Neuronal stem cell (in vitro differentiated cells): ENCODE measurements around the gene LTC4S.
A peak's percentile ranks its signal among the peaks of the same experiment; 100 is the strongest.

Experiments
- DNase-seq: peaks from one replicate; pipeline ENCODE4 v3.0.0-alpha.2; 2013; ENCODE audit warnings: low spot score
- H2AFZ ChIP-seq: one replicate; pipeline ENCODE4 v1.6.1; 2013; ENCODE audit warnings: mild to moderate bottlenecking, low read length, inconsistent platforms
- H2AK5ac ChIP-seq: 2 replicates; pipeline ENCODE4 v1.6.1; 2013; ENCODE audit warnings: low read depth, mild to moderate bottlenecking, inconsistent platforms, low read length, moderate library complexity, mixed read lengths
- H2BK120ac ChIP-seq: 2 replicates; pipeline ENCODE4 v1.6.1; 2013; ENCODE audit warnings: low read depth, mild to moderate bottlenecking, inconsistent platforms, low read length, moderate library complexity, mixed read lengths
- H2BK12ac ChIP-seq: one replicate; pipeline ENCODE4 v1.6.1; 2013; ENCODE audit warnings: low read length, inconsistent platforms
- H2BK15ac ChIP-seq: 2 replicates; pipeline ENCODE4 v1.6.1; 2013; ENCODE audit warnings: mild to moderate bottlenecking, low read length, inconsistent platforms, mixed read lengths
- H2BK5ac ChIP-seq: one replicate; pipeline ENCODE4 v1.6.1; 2013; ENCODE audit warnings: inconsistent platforms, mild to moderate bottlenecking, low read length, moderate library complexity
- H3K14ac ChIP-seq: one replicate; pipeline ENCODE4 v1.6.1; 2013; ENCODE audit warnings: low read length, inconsistent platforms
- H3K18ac ChIP-seq: 2 replicates; pipeline ENCODE4 v1.6.1; 2013; ENCODE audit warnings: low read length, inconsistent platforms
- H3K23ac ChIP-seq: 2 replicates; pipeline ENCODE4 v1.6.1; 2013; ENCODE audit warnings: low read depth, mild to moderate bottlenecking, mixed read lengths, low read length, inconsistent platforms; ENCODE audit not compliant: poor library complexity
- H3K27ac ChIP-seq: replicated peaks from 3 replicates; pipeline ENCODE4 v1.5.1; 2013; ENCODE audit warnings: low read length, inconsistent platforms
- H3K27me3 ChIP-seq, 3 experiments: 2 replicates each; pipeline ENCODE4 v1.6.1; 2013; ENCODE audit warnings: low read length in 3 of 3, mild to moderate bottlenecking in 2 of 3, inconsistent platforms in 1 of 3, low read depth in 1 of 3, mixed read lengths in 1 of 3, moderate library complexity in 1 of 3; ENCODE audit not compliant: control insufficient read depth in 3 of 3, insufficient read depth in 3 of 3
- H3K36me3 ChIP-seq, 2 donors: replicated peaks in 1 of 2; 2 replicates each; pipeline ENCODE4 v1.6.1; 2013; ENCODE audit warnings: low read length in 2 of 2; ENCODE audit not compliant: control insufficient read depth in 2 of 2, insufficient read depth in 2 of 2
- H3K4ac ChIP-seq: 2 replicates; pipeline ENCODE4 v1.6.1; 2013; ENCODE audit warnings: inconsistent platforms, mild to moderate bottlenecking, low read length, moderate library complexity
- H3K4me1 ChIP-seq, 2 donors: 1 replicate in 1 of 2; 2 replicates in 1 of 2; pipeline ENCODE4 v1.6.1; 2013; ENCODE audit warnings: low read length in 2 of 2, low read depth in 1 of 2; ENCODE audit not compliant: control insufficient read depth in 2 of 2, insufficient read depth in 1 of 2
- H3K4me2 ChIP-seq: one replicate; pipeline ENCODE4 v1.6.1; 2013; ENCODE audit warnings: mild to moderate bottlenecking, low read length, inconsistent platforms; ENCODE audit not compliant: insufficient read depth, poor library complexity, severe bottlenecking
- H3K4me3 ChIP-seq, 2 donors: 2 replicates each; pipeline ENCODE4 v1.5.1; 2013; ENCODE audit warnings: low read length in 2 of 2, mild to moderate bottlenecking in 2 of 2, inconsistent platforms in 1 of 2, moderate library complexity in 1 of 2
- H3K79me1 ChIP-seq: one replicate; pipeline ENCODE4 v1.6.1; 2013; ENCODE audit warnings: low read depth, mild to moderate bottlenecking, inconsistent platforms, low read length, moderate library complexity
- H3K9ac ChIP-seq: one replicate; pipeline ENCODE4 v1.6.1; 2013; ENCODE audit warnings: mild to moderate bottlenecking, low read depth, low read length, inconsistent platforms; ENCODE audit not compliant: poor library complexity
- H3K9me3 ChIP-seq, 2 donors: replicated peaks in 1 of 2; 2 replicates each; pipeline versions ENCODE3 to v1.6.1; 2013; ENCODE audit warnings: low read length in 2 of 2, mild to moderate bottlenecking in 2 of 2, inconsistent platforms in 1 of 2, low read depth in 1 of 2, mixed read lengths in 1 of 2, moderate library complexity in 1 of 2; ENCODE audit not compliant: control insufficient read depth in 2 of 2, insufficient read depth in 1 of 2
- H4K8ac ChIP-seq: one replicate; pipeline ENCODE4 v1.6.1; 2013; ENCODE audit warnings: low read depth, mild to moderate bottlenecking, inconsistent platforms, low read length, moderate library complexity
- H4K91ac ChIP-seq: one replicate; pipeline ENCODE4 v1.6.1; 2013; ENCODE audit warnings: low read length, low read depth, mild to moderate bottlenecking, inconsistent platforms; ENCODE audit not compliant: poor library complexity
- WGBS, 2 donors: extraction: QIAGEN DNeasy Blood & Tissue Kit; methylation state at CpG; one replicate each; pipeline ENCODE4 v1.1.7; 2013; ENCODE audit warnings: missing lambda C conversion rate in 2 of 2, mixed read lengths in 1 of 2; ENCODE audit not compliant: insufficient read length in 2 of 2, insufficient replicate concordance in 1 of 2; ENCODE audit errors: extremely low coverage in 2 of 2; 5-methylcytosine and 5-hydroxymethylcytosine counted together

LTC4S gene

GRCh38 chr5:179749857-179750508 is 43.8 kb upstream of the LTC4S start:
- DNase-seq = no peak
- H3K4me1 ChIP-seq = peaks cover 0 to 8% of the 10 kb centered on the region in 2 donors
- WGBS, 2 donors = no CpG with 5 or more reads among the region's 8 CpGs
- H3K14ac ChIP-seq = no peak overlapping the region
- H2AFZ ChIP-seq = no peak overlapping the region
- H3K27me3 ChIP-seq = no peaks in the 10 kb centered on the region
- no peak overlapping the region for H3K9ac ChIP-seq
- H3K27ac ChIP-seq = peak overlapping the region; percentile 39
- no peak overlapping the region for H2BK15ac ChIP-seq
- no peak overlapping the region for H3K18ac ChIP-seq
- H3K4me2 ChIP-seq = no peak overlapping the region
- H4K8ac ChIP-seq = no peak overlapping the region
- H2BK120ac ChIP-seq = no peak overlapping the region
- H3K4me3 ChIP-seq = no peak overlapping the region
- no peak overlapping the region for H3K4ac ChIP-seq
- no peak overlapping the region for H2BK12ac ChIP-seq
- H3K23ac ChIP-seq = no peak overlapping the region
- peaks cover 7 to 50% of the 10 kb centered on the region in 2 donors for H3K36me3 ChIP-seq
- H3K9me3 ChIP-seq = peaks cover 3 to 14% of the 10 kb centered on the region in 2 donors
- H3K79me1 ChIP-seq = peaks cover 3% of the 10 kb centered on the region
- no peak overlapping the region for H2BK5ac ChIP-seq
- no peak overlapping the region for H4K91ac ChIP-seq
- no peak overlapping the region for H2AK5ac ChIP-seq

GRCh38 chr5:179753971-179754370 is 39.8 kb upstream of the LTC4S start:
- H3K4me3 ChIP-seq = no peak overlapping the region
- peaks cover 0 to 12% of the 10 kb centered on the region in 2 donors for H3K4me1 ChIP-seq
- H4K8ac ChIP-seq = no peak overlapping the region
- H3K79me1 ChIP-seq = peaks cover 3% of the 10 kb centered on the region
- no CpG with 5 or more reads among the region's 5 CpGs for WGBS, 2 donors
- H3K36me3 ChIP-seq = peaks cover 7 to 32% of the 10 kb centered on the region in 2 donors
- no peak overlapping the region for H2BK120ac ChIP-seq
- no peak overlapping the region for H2AFZ ChIP-seq
- H2BK12ac ChIP-seq = no peak overlapping the region
- H3K4ac ChIP-seq = no peak overlapping the region
- H3K27me3 ChIP-seq = no peaks in the 10 kb centered on the region
- H3K4me2 ChIP-seq = no peak overlapping the region
- no peak overlapping the region for H3K18ac ChIP-seq
- no peak overlapping the region for H2BK5ac ChIP-seq
- no peak overlapping the region for H3K9ac ChIP-seq
- no peak overlapping the region for H3K27ac ChIP-seq
- no peak overlapping the region for H4K91ac ChIP-seq
- H3K23ac ChIP-seq = no peak overlapping the region
- H2AK5ac ChIP-seq = no peak overlapping the region
- peaks cover 3 to 4% of the 10 kb centered on the region in 2 donors for H3K9me3 ChIP-seq
- DNase-seq = no peak
- no peak overlapping the region for H3K14ac ChIP-seq
- H2BK15ac ChIP-seq = no peak overlapping the region

DNA sequence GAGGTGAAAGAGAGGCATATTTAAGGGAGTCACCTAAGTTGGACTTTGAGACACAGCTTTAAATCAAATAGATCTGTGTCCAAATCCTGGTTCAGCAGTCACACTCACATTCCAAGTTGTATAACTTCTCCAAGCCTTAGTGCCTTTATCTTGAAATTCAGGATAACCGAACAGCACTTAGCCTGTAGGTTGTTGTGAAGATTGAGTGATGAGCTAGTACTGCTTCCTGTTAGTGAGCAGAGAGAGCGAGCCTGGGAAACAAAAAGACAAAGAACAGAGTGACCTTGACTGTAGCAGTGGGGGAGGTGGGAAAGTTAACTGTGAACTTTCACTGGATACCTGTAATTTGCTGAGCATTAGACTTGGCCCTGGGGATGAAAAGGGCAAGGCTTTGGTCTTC is 38.8 kb upstream of the LTC4S start:
- Histone ChIP-seq H3K4me3 (no peak overlapping the region), H2BK12ac (no peak overlapping the region), H2AFZ (no peak overlapping the region), H4K8ac (no peak overlapping the region), H3K4me2 (no peak overlapping the region), H2BK15ac (no peak overlapping the region), H2AK5ac (no peak overlapping the region), H3K4ac (no peak overlapping the region), H3K79me1 (peaks cover 5% of the 10 kb centered on the region), H2BK5ac (no peak overlapping the region), H3K14ac (no peak overlapping the region), H2BK120ac (no peak overlapping the region), H3K36me3 (peaks cover 2 to 25% of the 10 kb centered on the region in 2 donors), H3K18ac (no peak overlapping the region), H3K9ac (no peak overlapping the region), H3K23ac (no peak overlapping the region), H4K91ac (no peak overlapping the region), H3K4me1 (peaks cover 0 to 13% of the 10 kb centered on the region in 2 donors), H3K27ac (no peak overlapping the region), H3K9me3 (no peaks in the 10 kb centered on the region), H3K27me3 (no peaks in the 10 kb centered on the region)
- no CpG with 5 or more reads among the region's 2 CpGs for WGBS, 2 donors
- no peak for DNase-seq

DNA sequence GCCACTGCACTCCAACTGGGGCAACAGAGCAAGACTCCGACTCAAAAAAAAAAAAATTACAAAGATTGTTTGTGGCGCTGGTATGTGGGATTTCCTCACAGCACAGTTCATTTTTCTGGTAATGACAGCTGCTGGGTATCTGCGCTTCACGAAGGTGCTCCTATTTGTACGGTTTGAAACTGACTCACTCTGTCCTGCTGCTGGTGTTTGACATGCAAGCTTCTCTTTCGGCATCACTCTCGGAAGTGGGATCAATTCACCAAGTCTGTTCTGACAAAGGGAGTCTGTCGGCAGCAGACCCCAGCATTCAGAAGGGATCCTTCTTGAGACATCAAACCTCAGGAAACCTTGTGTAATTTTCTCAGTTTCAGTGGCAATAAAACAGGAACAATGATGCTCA is 34.8 kb upstream of the LTC4S start:
- Histone ChIP-seq H2BK120ac (no peak overlapping the region), H3K36me3 (peaks cover under 1 to 12% of the 10 kb centered on the region in 2 donors), H3K4ac (no peak overlapping the region), H3K4me2 (no peak overlapping the region), H4K91ac (no peak overlapping the region), H2AFZ (no peak overlapping the region), H3K23ac (no peak overlapping the region), H3K79me1 (peaks cover 14% of the 10 kb centered on the region), H2BK12ac (no peak overlapping the region), H4K8ac (no peak overlapping the region), H3K18ac (no peak overlapping the region), H2AK5ac (no peak overlapping the region), H3K9ac (no peak overlapping the region), H3K4me1 (peaks cover 2 to 31% of the 10 kb centered on the region in 2 donors), H3K14ac (no peak overlapping the region), H2BK15ac (no peak overlapping the region), H2BK5ac (no peak overlapping the region), H3K27me3 (no peaks in the 10 kb centered on the region), H3K27ac (no peak overlapping the region), H3K4me3 (no peak overlapping the region), H3K9me3 (no peaks in the 10 kb centered on the region)
- DNase-seq = no peak
- no CpG with 5 or more reads among the region's 8 CpGs for WGBS, 2 donors
